ENCODE results near the gene FRS2. TPM values are rescaled to one million over a fixed set of nuclear protein-coding genes. Genes with fewer than 3 reads are reported as not detected.

FRS2 gene
- total RNA-seq, 4 donors from 2014 or later, result 39.9 to 70.6 (median 59.1) TPM

- H3K4me1 ChIP-seq, result no peaks in the 10 kb centered on the region
- WGBS, 2 donors (ENCODE audit: low coverage in 1 of 2), result 56 to 70% methylated on average over 6 of the region's 6 CpGs
- H3K27me3 ChIP-seq, result no peaks in the 10 kb centered on the region
- no peaks in the 10 kb centered on the region for H3K9me3 ChIP-seq
- no peaks in the 10 kb centered on the region for H3K36me3 ChIP-seq
- H3K4me3 ChIP-seq, result no peak overlapping the region
- no peak for ATAC-seq
- no peak overlapping the region for H3K27ac ChIP-seq
- TF ChIP-seq EP300 (IDR thresholded peaks at IDR 0.05), result no peak
- TF ChIP-seq POLR2AphosphoS5 (IDR thresholded peaks at IDR 0.05), result no peak
- no peak for TF ChIP-seq POLR2A (IDR thresholded peaks at IDR 0.05)
- TF ChIP-seq, protein P1, sequence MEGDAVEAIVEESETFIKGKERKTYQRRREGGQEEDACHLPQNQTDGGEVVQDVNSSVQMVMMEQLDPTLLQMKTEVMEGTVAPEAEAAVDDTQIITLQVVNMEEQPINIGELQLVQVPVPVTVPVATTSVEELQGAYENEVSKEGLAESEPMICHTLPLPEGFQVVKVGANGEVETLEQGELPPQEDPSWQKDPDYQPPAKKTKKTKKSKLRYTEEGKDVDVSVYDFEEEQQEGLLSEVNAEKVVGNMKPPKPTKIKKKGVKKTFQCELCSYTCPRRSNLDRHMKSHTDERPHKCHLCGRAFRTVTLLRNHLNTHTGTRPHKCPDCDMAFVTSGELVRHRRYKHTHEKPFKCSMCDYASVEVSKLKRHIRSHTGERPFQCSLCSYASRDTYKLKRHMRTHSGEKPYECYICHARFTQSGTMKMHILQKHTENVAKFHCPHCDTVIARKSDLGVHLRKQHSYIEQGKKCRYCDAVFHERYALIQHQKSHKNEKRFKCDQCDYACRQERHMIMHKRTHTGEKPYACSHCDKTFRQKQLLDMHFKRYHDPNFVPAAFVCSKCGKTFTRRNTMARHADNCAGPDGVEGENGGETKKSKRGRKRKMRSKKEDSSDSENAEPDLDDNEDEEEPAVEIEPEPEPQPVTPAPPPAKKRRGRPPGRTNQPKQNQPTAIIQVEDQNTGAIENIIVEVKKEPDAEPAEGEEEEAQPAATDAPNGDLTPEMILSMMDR (IDR thresholded peaks at IDR 0.05), result no peak
Observed at GRCh38 chr12:69619050-69619449, 148.9 kb downstream of the FRS2 start.

- Histone ChIP-seq H3K27ac (no peak overlapping the region), H3K27me3 (no peaks in the 10 kb centered on the region), H3K4me1 (no peaks in the 10 kb centered on the region), H3K36me3 (no peaks in the 10 kb centered on the region), H3K4me3 (no peak overlapping the region), H3K9me3 (no peaks in the 10 kb centered on the region)
- ATAC-seq, result no peak
- TF ChIP-seq EP300 (IDR thresholded peaks at IDR 0.05) (no peak), POLR2A (IDR thresholded peaks at IDR 0.05) (no peak), POLR2AphosphoS5 (IDR thresholded peaks at IDR 0.05) (no peak)
- TF ChIP-seq, protein P1 (IDR thresholded peaks at IDR 0.05), result no peak
- WGBS, 2 donors (ENCODE audit: low coverage in 1 of 2), result 29 to 76% methylated on average over 1 to 3 of the region's 4 CpGs
Observed at GRCh38 chr12:69620077-69620476, 149.9 kb downstream of the FRS2 start.

DNA sequence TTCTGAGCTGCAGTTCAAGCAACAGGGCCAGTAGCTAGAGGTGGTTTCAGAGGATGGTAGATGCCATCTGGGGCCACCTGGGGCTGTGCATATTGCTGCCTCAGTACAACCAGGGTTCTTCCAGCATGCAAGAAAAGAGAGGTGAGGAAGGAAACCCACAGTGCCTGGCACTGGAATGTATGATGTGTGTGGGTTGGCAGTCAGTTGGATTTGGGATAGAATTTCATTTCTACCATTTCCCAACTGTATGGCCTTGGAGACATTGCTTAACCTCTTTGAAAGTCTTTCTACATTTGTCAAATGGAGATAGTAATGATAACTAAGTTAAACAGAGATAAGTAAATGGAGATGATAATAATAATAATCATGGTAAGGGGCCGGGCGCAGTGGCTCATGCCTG is 150.7 kb downstream of the FRS2 start:
- H3K9me3 ChIP-seq, result no peaks in the 10 kb centered on the region
- TF ChIP-seq POLR2A (IDR thresholded peaks at IDR 0.05) (no peak), EP300 (IDR thresholded peaks at IDR 0.05) (no peak), POLR2AphosphoS5 (IDR thresholded peaks at IDR 0.05) (no peak)
- TF ChIP-seq, protein P1 (IDR thresholded peaks at IDR 0.05), result no peak
- WGBS, 2 donors (ENCODE audit: low coverage in 1 of 2), result 58 to 100% methylated on average over 1 to 2 of the region's 2 CpGs
- no peaks in the 10 kb centered on the region for H3K4me1 ChIP-seq
- no peaks in the 10 kb centered on the region for H3K27me3 ChIP-seq
- no peak overlapping the region for H3K4me3 ChIP-seq
- no peak for ATAC-seq
- H3K27ac ChIP-seq, result no peak overlapping the region
- no peaks in the 10 kb centered on the region for H3K36me3 ChIP-seq

DNA sequence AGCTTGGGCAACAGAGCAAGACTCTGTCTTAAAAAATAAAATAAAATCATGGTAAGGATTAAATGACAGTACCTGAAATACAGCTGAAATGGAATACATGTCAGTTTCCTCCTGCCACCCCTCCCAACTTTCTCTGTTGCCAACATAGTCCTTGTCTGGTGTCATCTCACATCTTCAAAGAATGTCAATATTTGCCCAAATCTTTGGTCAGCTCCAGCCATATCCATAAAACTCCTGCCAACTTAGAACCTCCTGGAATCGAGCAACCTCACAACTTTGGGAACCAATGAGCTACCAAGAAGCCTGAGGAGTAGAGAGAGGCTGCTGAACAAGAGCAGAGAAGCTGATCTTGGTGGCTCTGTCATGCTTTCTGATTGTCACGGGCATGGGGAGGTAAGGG is 151.4 kb downstream of the FRS2 start:
- ATAC-seq, result no peak
- Histone ChIP-seq H3K36me3 (no peaks in the 10 kb centered on the region), H3K27me3 (no peaks in the 10 kb centered on the region), H3K9me3 (no peaks in the 10 kb centered on the region), H3K4me1 (no peaks in the 10 kb centered on the region), H3K4me3 (no peak overlapping the region), H3K27ac (no peak overlapping the region)
- 83 to 91% methylated on average over 1 to 2 of the region's 2 CpGs for WGBS, 2 donors (ENCODE audit: low coverage in 1 of 2)
- TF ChIP-seq, protein P1 (IDR thresholded peaks at IDR 0.05), result no peak
- TF ChIP-seq POLR2A (IDR thresholded peaks at IDR 0.05) (no peak), EP300 (IDR thresholded peaks at IDR 0.05) (no peak), POLR2AphosphoS5 (IDR thresholded peaks at IDR 0.05) (no peak)

GRCh38 chr12:69623970-69624369 is 153.8 kb downstream of the FRS2 start:
- no peak overlapping the region for H3K4me3 ChIP-seq
- H3K27ac ChIP-seq, result no peak overlapping the region
- TF ChIP-seq, protein P1 (IDR thresholded peaks at IDR 0.05), result no peak
- no peak for TF ChIP-seq POLR2A (IDR thresholded peaks at IDR 0.05)
- TF ChIP-seq POLR2AphosphoS5 (IDR thresholded peaks at IDR 0.05), result no peak
- no peak for TF ChIP-seq EP300 (IDR thresholded peaks at IDR 0.05)
- no peaks in the 10 kb centered on the region for H3K4me1 ChIP-seq
- no peaks in the 10 kb centered on the region for H3K27me3 ChIP-seq
- WGBS, 2 donors (ENCODE audit: low coverage in 1 of 2), result 51 to 60% methylated on average over 1 to 13 of the region's 13 CpGs
- H3K9me3 ChIP-seq, result no peaks in the 10 kb centered on the region
- ATAC-seq, result no peak
- no peaks in the 10 kb centered on the region for H3K36me3 ChIP-seq

Data from gastroesophageal sphincter (tissue), 4 donors.